Cardiac muscle cell (in vitro differentiated cells and primary cell): ENCODE measurements around the gene MDN1. TPM values are rescaled to one million over a fixed set of nuclear protein-coding genes. Genes with fewer than 3 reads are reported as not detected.
"Not testable (repeated sequence)": the region's sequence is repeated elsewhere in the genome, so short reads cannot be mapped to it uniquely, and the experiment has no call there.

Source experiments
- DNase-seq, 2 donors: peaks; one replicate each; pipeline versions ENCODE4 v3.0.0 to v3.0.0-alpha.2; 2010 to 2017; ENCODE audit warnings: low read depth in 1 of 2, low spot score in 1 of 2
- H3K27ac ChIP-seq: fragments of 200-600 bp; sonication (generic); 2 replicates; pipeline ENCODE4 v1.5.1; 2016
- H3K27me3 ChIP-seq: fragments of 200-600 bp; sonication (generic); 2 replicates; pipeline ENCODE4 v1.6.0; 2016; ENCODE audit warnings: control low read depth
- H3K36me3 ChIP-seq: fragments of 200-600 bp; sonication (generic); 2 replicates; pipeline ENCODE4 v1.5.1; 2016; ENCODE audit warnings: control low read depth
- H3K4me1 ChIP-seq: fragments of 200-600 bp; sonication (generic); 2 replicates; pipeline ENCODE4 v1.8.1; 2017; ENCODE audit warnings: low read depth, mild to moderate bottlenecking, mixed run types
- H3K4me3 ChIP-seq: fragments of 200-600 bp; sonication (generic); 2 replicates; pipeline ENCODE4 v1.5.1; 2016; ENCODE audit warnings: mild to moderate bottlenecking
- H3K9me3 ChIP-seq: fragments of 200-600 bp; sonication (generic); 2 replicates; pipeline ENCODE4 v1.5.1; 2017; ENCODE audit warnings: low read depth, mild to moderate bottlenecking, control low read depth
- polyA plus RNA-seq: library from polyadenylated mRNA; unstranded; fragments of >200 nt; fragmentation: Nextera tagmentation; extraction: Ambion mirVana; gene quantifications from 2 replicates; pipeline ENCODE4 v1.2.1, GENCODE V29; 2016
- total RNA-seq: library from RNA; depleted of rRNA; stranded (reverse); fragments of >200 nt; gene quantifications from 2 replicates; pipeline ENCODE4 v1.2.3, GENCODE V29; 2016
- TF ChIP-seq, protein P1 (sequence below): IDR thresholded peaks from 2 replicates; pipeline ENCODE4 v1.5.1; 2012; ENCODE audit warnings: low read depth, mild to moderate bottlenecking, low read length

Gene MDN1
- total and polyA plus RNA-seq, 2 experiments from 2014 or later: 8.6 to 22.2 TPM

GRCh38 chr6:89784838-89785237 is 34.8 kb downstream of the MDN1 start:
- H3K27ac ChIP-seq: no peak overlapping the region
- no peaks in the 10 kb centered on the region for H3K4me1 ChIP-seq
- TF ChIP-seq, protein P1, sequence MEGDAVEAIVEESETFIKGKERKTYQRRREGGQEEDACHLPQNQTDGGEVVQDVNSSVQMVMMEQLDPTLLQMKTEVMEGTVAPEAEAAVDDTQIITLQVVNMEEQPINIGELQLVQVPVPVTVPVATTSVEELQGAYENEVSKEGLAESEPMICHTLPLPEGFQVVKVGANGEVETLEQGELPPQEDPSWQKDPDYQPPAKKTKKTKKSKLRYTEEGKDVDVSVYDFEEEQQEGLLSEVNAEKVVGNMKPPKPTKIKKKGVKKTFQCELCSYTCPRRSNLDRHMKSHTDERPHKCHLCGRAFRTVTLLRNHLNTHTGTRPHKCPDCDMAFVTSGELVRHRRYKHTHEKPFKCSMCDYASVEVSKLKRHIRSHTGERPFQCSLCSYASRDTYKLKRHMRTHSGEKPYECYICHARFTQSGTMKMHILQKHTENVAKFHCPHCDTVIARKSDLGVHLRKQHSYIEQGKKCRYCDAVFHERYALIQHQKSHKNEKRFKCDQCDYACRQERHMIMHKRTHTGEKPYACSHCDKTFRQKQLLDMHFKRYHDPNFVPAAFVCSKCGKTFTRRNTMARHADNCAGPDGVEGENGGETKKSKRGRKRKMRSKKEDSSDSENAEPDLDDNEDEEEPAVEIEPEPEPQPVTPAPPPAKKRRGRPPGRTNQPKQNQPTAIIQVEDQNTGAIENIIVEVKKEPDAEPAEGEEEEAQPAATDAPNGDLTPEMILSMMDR: no peak
- peaks cover 48% of the 10 kb centered on the region for H3K36me3 ChIP-seq
- no peak overlapping the region for H3K4me3 ChIP-seq
- H3K27me3 ChIP-seq: no peaks in the 10 kb centered on the region
- no peak for DNase-seq
- no peaks in the 10 kb centered on the region for H3K9me3 ChIP-seq

- H3K36me3 ChIP-seq: peaks cover 47% of the 10 kb centered on the region
- not testable (repeated sequence) for H3K4me1 ChIP-seq, H3K27ac ChIP-seq, H3K9me3 ChIP-seq, H3K4me3 ChIP-seq, DNase-seq, H3K27me3 ChIP-seq
Observed at GRCh38 chr6:89783293-89783692, 36.3 kb downstream of the MDN1 start.

DNA sequence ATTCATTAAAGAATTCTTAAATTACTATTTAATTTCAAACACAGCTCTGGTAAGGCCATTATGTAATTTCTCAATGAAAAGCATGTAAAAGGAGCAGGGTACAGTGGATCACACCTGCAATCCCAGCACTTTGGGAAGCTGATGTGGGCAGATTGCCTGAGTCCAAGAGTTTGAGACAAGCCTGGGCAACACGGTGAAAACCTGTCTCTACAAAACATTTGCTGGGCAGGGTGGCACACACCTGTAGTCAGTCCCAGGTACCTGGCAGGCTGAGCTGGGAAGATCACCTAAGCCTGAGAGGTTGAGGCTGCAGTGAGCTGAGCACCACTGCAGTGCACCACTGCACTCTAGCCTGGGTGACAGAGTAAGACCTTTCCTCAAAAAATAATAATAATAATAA is 37.4 kb downstream of the MDN1 start:
- peaks cover 39% of the 10 kb centered on the region for H3K36me3 ChIP-seq
- H3K27me3 ChIP-seq: no peaks in the 10 kb centered on the region
- H3K4me1 ChIP-seq: no peaks in the 10 kb centered on the region
- no peak for DNase-seq
- H3K9me3 ChIP-seq: no peaks in the 10 kb centered on the region
- no peak overlapping the region for H3K4me3 ChIP-seq
- no peak overlapping the region for H3K27ac ChIP-seq
- TF ChIP-seq, protein P1: no peak

GRCh38 chr6:89781070-89782034 is 38.2 kb downstream of the MDN1 start:
- no peak overlapping the region for H3K27ac ChIP-seq
- DNase-seq: no peak
- H3K9me3 ChIP-seq: no peaks in the 10 kb centered on the region
- H3K27me3 ChIP-seq: no peaks in the 10 kb centered on the region
- TF ChIP-seq, protein P1: no peak
- no peaks in the 10 kb centered on the region for H3K4me1 ChIP-seq
- H3K4me3 ChIP-seq: no peak overlapping the region
- H3K36me3 ChIP-seq: peaks cover 39% of the 10 kb centered on the region

DNA sequence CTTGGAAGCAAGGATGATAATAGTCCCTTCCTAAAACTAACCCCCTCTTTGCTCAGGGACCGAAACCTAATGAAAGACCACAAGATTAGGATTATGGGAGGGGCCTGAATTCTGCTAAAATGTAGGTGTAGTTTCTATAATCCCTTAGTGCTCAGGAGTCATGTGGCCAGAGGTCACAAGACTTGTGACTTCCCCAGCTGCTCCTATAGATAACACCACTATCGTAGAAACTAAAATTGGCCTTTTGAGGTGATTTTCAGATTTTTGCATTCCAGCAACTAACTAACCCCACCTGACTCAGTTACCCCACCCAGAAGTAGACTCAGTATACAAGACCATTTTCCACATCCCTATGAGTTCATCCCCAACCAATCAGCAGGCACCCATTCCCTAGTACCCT is 42.1 kb downstream of the MDN1 start:
- Histone ChIP-seq H3K27ac (no peak overlapping the region), H3K4me1 (no peaks in the 10 kb centered on the region), H3K27me3 (no peaks in the 10 kb centered on the region), H3K36me3 (peaks cover 32% of the 10 kb centered on the region), H3K4me3 (no peak overlapping the region), H3K9me3 (no peaks in the 10 kb centered on the region)
- TF ChIP-seq, protein P1: no peak
- no peak for DNase-seq

DNA sequence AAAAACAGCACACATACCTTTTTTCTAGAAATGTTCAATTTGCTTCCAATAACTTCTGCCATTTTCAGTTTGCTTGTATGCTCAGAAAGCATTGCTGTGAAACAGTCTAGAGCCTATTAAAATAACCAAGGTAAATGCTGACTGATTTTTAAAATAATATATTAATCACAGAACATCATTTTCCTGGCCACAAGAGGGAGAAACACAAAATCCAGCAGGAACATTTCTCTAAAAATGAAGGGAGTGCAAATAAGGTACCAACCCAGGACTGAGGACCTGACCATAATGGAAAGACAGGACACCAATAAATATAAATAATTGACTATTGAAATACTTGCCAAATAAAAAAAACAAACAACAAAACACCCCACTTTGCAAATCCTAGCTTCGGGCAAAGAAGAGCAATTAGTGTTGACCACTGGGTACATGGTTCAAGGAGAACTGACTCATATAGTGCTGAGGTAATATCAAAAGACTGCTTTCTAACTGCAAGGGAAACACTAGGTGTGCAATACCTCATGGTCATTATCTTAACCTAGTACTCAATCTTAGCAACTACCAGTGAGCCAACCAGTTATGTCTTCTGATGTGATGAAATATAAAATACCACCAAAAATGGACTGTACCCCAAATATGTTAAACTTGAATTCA is 42.9 kb downstream of the MDN1 start:
- Histone ChIP-seq H3K27ac (no peak overlapping the region), H3K9me3 (no peaks in the 10 kb centered on the region), H3K36me3 (peaks cover 37% of the 10 kb centered on the region), H3K4me1 (no peaks in the 10 kb centered on the region), H3K4me3 (no peak overlapping the region), H3K27me3 (no peaks in the 10 kb centered on the region)
- no peak for DNase-seq
- TF ChIP-seq, protein P1: no peak
